GM18499 (cell line): ENCODE results near the gene SUB1.
A peak's percentile ranks its signal among the peaks of the same experiment; 100 is the strongest.

Experiments used
- ATAC-seq: cut with Tn5 transposase; IDR thresholded peaks from one replicate; pipeline ENCODE4 v1.9.1; 2021; ENCODE audit warnings: moderate number of reproducible peaks; ENCODE audit not compliant: insufficient read depth, unreplicated experiment

The SUB1 gene

GRCh38 chr5:32598260-32598937 is 13.0 kb downstream of the SUB1 start:
- ATAC-seq: no peak

GRCh38 chr5:32598997-32599549 is 13.7 kb downstream of the SUB1 start:
- no peak for ATAC-seq

- no peak for ATAC-seq
These were observed 14.8 kb downstream of the SUB1 start for GRCh38 chr5:32600054-32600622.

- ATAC-seq: no peak
These were observed 16.4 kb downstream of the SUB1 start for GRCh38 chr5:32601623-32602295.

- no peak for ATAC-seq
These were observed 17.5 kb downstream of the SUB1 start for GRCh38 chr5:32602906-32603305.

- ATAC-seq: no peak
These were observed 19.7 kb downstream of the SUB1 start for GRCh38 chr5:32604800-32605765.

- ATAC-seq: no peak
These were observed 20.4 kb downstream of the SUB1 start for GRCh38 chr5:32605766-32606152.

- no peak for ATAC-seq
These were observed 27.0 kb downstream of the SUB1 start for GRCh38 chr5:32612134-32612888.

- peak; percentile 63 for ATAC-seq
These were observed 27.8 kb downstream of the SUB1 start for GRCh38 chr5:32613050-32613672.

GRCh38 chr5:32615236-32615635 is 29.9 kb downstream of the SUB1 start:
- ATAC-seq: no peak

GRCh38 chr5:32618962-32619361 is 33.6 kb downstream of the SUB1 start:
- ATAC-seq: no peak

- no peak for ATAC-seq
These were observed 35.9 kb downstream of the SUB1 start for GRCh38 chr5:32621256-32621655.

- ATAC-seq: no peak
These were observed 39.7 kb downstream of the SUB1 start for GRCh38 chr5:32625106-32625505.

GRCh38 chr5:32625547-32625946 is 40.2 kb downstream of the SUB1 start:
- ATAC-seq: no peak

- ATAC-seq: no peak
These were observed 42.0 kb downstream of the SUB1 start for GRCh38 chr5:32627219-32627870.

GRCh38 chr5:32628049-32628844 is 42.9 kb downstream of the SUB1 start:
- no peak for ATAC-seq

- no peak for ATAC-seq
These were observed 45.6 kb downstream of the SUB1 start for GRCh38 chr5:32630867-32631491.
